Left kidney (tissue), 2 donors: Measurements from ENCODE around the gene KCNQ5. TPM values are rescaled to one million over a fixed set of nuclear protein-coding genes. Genes with fewer than 3 reads are reported as not detected.
"Not testable (repeated sequence)": the region's sequence is repeated elsewhere in the genome, so short reads cannot be mapped to it uniquely, and the experiment has no call there.

Source experiments
- DNase-seq: peaks from one replicate; pipeline ENCODE4 v3.0.0-alpha.2; 2013
- polyA plus RNA-seq: library from polyadenylated mRNA; unstranded; fragments of 120-200 nt; gene quantifications from one replicate; pipeline ENCODE4 v1.2.1, GENCODE V29; 2013; ENCODE audit not compliant: insufficient read length

The KCNQ5 gene
- polyA plus RNA-seq, 1 donor: 0.23 TPM

DNA sequence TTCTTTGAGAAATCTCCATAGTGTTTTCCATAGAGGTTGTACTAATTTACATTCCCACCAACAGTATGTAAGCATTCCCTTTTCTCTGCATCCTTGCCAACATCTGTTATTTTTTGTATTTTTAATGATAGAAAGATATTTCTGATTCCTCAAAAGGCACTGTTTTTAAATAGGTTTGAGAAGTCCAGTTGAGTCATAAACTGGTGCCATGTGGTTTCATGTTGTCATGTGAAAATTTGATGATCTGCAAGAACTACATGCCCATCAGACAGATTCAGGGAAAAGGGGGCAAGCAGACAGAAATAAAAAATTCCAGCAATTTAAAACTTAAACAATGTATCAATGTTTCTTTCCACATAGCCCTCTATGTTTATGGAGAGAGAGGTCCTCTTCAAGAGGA lies 227.5 kb downstream of the KCNQ5 start:
- no peak for DNase-seq

- DNase-seq: no peak
Measured at GRCh38 chr6:72850040-72850439, 228.2 kb downstream of the KCNQ5 start.

DNA sequence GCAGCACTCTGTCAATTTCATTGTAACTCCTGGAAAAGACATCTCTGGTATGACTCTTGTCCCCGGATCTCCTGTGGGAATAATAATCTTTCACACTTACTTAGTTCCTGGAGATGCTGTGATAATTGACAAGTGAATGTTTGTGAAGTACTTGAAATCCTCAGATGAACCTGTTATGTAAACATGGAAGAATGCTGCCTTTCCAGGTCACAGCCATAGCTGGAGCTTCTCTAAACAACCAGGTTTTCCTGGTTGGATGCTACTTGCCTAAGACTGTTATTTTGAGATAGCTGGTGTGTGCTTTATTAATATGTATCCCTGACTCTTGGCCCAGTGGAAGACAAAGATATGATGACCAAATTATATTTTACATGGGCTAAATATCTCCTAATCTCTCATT lies 228.6 kb downstream of the KCNQ5 start:
- DNase-seq: no peak

DNA sequence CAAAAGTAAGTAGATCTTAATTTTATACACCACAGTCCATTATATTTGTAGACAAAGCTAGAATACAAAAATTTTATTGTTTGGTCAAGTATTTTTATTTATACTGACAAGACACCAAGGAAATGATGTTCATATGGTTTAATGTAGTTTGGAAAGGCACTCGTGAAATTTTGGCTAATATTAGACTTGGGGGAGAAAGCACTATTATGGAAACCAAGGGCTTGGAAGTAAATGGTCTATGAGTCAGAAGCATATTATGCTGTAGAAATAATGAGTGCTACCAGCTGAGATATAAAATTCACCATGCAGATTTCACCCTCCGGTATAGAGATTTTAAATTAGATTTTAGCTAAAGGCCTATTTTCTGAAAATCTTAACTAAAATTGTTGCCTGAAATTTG lies 233.6 kb downstream of the KCNQ5 start:
- no peak for DNase-seq

- DNase-seq: no peak
Measured at GRCh38 chr6:72856801-72857200, 234.9 kb downstream of the KCNQ5 start.

- no peak for DNase-seq
Measured at GRCh38 chr6:72857791-72858585, 236.1 kb downstream of the KCNQ5 start.

DNA sequence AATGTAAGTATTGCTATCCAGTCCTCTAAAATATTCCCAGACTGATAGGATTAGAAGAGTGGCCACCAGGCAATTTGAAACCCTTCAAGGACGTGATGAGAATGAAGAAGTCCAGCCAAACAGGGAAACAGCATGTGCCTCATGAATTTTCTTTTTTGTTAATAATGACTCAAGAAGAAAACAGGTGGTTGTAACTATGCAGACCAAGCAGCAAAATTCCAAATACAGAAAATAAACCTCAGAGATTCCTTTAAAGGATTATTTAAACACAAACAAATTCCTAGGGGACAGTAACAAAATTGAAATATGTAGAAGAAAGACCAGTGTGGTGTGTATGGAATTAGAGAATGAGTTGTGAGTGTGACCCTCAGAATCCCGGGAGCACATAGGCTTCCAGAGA lies 239.2 kb downstream of the KCNQ5 start:
- DNase-seq: no peak

DNA sequence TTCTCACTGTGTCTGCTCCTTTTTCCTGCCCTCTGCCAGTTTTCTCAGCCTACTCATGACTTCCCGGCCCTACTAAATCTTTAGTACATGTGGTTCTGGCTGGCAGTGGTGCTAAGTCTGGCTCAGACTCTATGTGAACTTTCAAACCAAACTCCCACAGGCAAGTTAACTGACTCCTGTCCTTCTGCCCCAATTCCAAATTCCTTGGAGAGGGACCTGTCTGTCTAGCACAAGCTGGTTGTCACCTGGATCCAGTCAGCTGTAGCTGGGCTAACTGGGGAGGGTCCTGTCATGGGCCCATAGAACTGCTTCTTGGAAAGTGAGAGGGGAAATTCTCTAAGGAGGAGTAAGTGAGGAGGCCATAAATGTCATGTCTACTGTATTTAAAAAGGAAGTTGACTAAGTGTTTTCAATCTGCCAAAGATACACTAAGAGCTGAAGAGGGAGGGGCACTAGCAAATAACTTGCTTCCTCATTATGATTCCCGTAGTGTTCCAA lies 240.1 kb downstream of the KCNQ5 start:
- no peak for DNase-seq

DNA sequence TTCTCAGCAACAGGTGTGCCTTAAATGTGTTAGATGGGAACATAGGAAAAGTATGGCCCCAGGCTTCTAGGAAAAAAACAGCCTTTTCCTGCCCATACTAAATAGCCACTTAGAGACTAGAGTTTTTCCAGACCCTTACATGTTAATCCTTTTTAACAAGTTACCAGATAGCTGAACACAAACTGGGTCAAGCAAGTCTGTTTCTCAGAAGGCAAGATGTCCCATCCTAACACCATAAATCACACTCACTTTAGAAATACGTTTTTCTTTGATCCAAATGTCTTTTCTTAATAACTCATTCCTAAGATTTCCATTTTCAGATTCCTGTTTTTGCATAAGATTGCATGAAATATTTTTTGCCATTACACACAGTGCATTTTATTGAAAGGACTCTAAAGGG lies 241.3 kb downstream of the KCNQ5 start:
- DNase-seq: no peak

- no peak for DNase-seq
Measured at GRCh38 chr6:72864236-72864635, 242.4 kb downstream of the KCNQ5 start.

- DNase-seq: no peak
Measured at GRCh38 chr6:72864799-72865198, 242.9 kb downstream of the KCNQ5 start.

GRCh38 chr6:72865467-72865866 lies 243.6 kb downstream of the KCNQ5 start:
- no peak for DNase-seq

DNA sequence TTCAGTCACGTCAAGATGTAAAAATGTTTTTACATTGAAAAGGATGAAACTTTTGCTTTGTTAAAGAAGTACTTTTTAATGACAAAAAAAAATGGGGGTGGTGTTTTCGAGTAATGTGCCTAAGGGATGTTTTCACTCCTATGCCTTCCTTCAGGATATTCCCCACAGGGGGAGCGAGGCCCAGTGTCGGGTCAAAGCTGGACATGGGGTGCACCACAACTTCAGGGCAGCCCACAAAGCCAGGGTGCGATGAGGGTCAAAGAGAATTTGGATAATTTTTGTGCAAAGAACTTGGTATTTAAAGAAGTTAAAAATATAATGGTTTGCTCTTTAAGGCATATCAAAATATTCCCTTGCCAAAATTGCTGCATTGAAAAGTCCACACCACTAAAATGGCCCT lies 247.8 kb downstream of the KCNQ5 start:
- DNase-seq: no peak

GRCh38 chr6:72873433-72873832 lies 251.6 kb downstream of the KCNQ5 start:
- no peak for DNase-seq

- DNase-seq: no peak
Measured at GRCh38 chr6:72876256-72876655, 254.4 kb downstream of the KCNQ5 start.

DNA sequence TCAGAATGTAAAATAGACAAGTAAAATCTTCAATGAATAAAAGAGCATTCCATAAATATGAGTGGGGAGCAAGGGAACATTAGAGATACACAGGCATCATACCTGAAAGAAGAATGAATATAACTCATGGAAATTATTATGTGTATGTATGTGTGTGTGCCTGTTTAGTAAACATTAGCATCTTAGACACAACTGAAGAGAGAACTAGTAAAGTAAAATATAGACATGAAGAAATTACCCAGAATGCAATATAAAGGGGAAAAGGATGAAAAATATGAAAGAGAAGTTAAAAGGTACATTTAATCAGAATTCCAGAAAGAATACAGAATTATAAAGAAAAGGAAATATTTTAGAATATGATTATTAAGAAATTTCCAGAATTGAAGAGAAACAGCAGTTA lies 264.3 kb downstream of the KCNQ5 start:
- no peak for DNase-seq

DNA sequence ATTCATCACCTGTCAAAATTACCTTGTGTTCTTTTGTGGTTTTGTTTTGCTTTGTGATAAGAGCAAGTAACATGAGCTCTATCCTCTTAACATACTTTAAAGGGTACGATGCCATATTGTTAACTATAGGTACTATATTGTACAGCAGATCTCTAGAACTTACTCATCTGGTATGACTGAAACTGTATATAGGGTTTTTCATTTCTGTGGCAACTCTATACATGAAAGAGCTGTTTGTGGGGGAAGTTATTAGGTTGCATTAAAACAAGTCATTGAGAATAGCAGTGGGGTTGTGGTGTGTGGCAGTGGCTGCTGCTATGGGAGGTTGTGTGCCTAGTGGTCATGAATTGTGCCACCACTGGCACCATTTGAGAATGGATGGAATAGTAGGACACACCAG lies 268.4 kb downstream of the KCNQ5 start:
- no peak for DNase-seq

GRCh38 chr6:72890671-72891070 lies 268.8 kb downstream of the KCNQ5 start:
- DNase-seq: no peak

- no peak for DNase-seq
Measured at GRCh38 chr6:72892901-72893300, 271.0 kb downstream of the KCNQ5 start.

DNA sequence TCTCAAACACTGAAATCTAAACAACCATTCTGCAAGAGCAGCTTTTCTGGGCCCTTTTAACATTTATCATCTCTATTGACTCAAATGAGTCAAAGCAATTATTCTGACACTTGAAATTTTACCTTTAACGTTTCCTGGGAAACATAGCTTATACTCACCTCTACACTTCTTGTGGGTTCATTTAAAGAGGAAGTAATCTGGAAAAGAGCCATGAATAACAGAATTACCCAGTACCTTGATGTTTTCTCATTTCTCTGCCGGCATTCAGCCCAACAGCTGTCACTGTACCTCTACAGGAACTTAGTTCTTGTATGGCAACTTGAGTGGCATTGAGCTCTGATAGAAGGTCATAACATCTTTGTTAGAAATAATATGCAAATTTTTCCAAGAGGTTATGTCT lies 272.2 kb downstream of the KCNQ5 start:
- DNase-seq: no peak

DNA sequence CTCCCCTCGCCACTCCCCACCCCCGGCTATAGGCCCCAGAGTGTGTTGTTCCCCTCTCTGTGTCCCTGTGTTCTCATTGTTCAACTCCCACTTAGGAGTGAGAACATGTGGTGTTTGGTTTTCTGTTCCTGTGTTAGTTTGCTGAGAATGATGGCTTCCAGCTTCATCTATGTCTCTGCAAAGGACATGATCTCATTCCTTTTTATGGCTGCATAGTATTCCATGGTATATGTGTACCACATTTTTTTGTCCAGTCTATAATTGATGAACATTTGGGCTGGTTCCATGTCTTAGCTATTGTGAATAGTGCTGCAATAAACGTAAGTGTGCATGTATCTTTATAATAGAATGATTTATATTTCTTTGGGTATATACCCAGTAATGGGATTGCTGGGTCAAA lies 276.4 kb downstream of the KCNQ5 start:
- not testable (repeated sequence) for DNase-seq

DNA sequence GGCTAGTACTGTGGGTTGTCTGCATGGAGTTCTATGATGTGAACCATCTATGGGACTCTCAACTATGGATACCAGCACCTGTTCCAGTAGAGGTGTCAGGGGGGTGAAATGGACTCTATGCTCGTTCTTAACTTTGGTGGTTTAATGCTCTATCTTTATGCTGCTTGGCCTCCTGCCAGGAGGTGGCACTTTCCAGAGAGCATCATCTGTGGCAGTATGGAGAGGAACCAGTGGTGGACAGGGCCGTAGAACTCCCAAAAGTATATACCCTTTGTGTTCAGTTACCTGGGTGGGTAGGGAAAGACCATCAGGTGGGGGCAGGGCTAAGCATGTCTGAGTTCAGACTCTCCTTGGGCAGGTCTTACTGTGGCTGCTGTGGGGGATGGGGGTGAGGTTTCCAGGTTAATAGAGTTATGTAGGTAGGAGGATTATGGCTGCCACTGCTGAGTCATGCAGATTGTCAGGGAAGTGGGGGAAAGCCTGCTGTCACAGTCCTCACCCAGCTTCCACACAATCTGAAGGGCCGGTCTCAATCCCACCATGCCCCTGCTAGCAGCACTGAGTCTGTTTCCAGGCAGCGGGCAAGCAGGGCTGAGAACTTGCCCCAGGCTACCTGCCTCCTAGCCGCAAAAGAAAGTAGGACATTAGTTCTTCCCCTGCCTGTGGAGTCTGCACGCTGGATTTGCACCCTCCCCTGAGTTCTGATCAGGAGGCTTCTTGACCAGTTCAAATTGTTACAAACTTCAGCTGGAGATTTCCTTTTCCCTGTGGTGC lies 284.0 kb downstream of the KCNQ5 start:
- no peak for DNase-seq

DNA sequence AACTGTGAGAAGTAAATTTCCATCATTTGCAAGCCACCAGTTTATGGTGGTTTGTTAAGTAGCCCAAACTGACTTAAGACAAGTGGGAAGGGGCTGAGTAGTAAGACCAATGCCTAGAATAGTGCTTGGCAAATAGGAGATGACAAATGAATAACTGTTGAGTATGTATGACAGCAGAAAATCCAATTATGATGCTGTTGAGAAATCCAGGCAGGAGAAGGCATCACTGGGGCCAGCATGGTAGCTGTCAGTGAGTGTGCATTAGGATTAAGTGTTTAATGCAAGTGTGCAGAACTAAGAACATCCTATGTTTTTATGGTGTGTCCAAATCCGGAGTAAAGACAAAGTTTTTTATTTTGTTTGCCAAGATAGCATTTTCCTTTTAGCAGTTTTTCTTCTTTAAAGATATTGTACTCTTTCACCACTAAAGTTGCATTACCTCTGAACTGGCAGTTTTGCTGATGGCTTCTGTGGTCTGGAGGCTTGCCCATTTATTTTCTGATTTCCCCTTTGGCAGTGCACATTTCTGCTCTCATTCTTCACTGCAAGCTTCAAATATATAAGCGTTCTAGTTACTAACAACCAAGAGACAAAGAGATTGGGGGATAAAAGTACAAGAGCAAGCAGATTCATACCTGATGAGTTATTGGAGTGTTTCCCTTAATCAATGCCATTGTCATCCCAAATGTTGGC lies 289.7 kb downstream of the KCNQ5 start:
- DNase-seq: no peak
